Measurements from ENCODE around the gene PDE4DIP.
"Not testable (repeated sequence)": the region's sequence is repeated elsewhere in the genome, so short reads cannot be mapped to it uniquely, and the experiment has no call there.

The PDE4DIP gene

GRCh38 chr1:148921047-148921446, 76.8 kb downstream of the PDE4DIP start:
- not testable (repeated sequence) for DNase-seq

DNA sequence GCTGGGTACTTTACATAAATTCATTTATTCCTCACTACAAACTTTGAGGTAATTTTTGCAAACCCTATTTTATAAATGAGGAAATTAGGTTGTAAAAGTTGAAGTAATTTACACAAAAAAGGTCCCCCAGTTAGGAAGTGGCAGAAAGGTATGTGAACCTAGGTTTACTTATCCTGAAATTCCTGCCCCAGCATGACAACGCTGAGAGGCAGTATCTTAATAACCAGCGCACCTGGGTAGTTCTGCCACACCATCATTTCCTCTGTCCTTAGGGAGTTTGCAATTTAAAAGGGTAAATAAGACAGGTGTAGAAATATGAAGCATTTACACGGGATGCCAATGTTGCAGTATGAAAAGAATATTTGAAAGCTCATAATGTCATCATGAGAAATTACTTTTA, 79.6 kb downstream of the PDE4DIP start:
- DNase-seq = not testable (repeated sequence)

- DNase-seq = not testable (repeated sequence)
These were observed 83.4 kb downstream of the PDE4DIP start for GRCh38 chr1:148927645-148928044.

DNA sequence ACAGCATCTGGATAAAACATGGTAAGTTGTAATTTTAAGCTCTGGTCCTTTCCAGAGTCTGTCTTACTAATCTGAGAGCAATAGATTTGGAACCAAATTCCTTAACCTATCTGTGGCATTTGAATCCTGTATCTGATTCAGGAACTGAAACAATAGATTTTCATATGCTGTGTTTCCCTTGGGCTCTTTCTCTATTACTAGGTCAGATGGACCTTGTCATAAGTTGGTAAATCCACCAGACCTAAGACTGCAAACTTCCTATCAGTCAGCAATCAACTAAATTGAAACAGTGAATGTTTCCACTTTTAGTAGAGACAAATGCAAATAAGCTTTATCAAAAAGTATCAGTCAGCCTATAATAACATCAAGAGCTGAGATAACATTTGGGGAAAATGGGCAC, 85.0 kb downstream of the PDE4DIP start:
- DNase-seq = not testable (repeated sequence)

DNA sequence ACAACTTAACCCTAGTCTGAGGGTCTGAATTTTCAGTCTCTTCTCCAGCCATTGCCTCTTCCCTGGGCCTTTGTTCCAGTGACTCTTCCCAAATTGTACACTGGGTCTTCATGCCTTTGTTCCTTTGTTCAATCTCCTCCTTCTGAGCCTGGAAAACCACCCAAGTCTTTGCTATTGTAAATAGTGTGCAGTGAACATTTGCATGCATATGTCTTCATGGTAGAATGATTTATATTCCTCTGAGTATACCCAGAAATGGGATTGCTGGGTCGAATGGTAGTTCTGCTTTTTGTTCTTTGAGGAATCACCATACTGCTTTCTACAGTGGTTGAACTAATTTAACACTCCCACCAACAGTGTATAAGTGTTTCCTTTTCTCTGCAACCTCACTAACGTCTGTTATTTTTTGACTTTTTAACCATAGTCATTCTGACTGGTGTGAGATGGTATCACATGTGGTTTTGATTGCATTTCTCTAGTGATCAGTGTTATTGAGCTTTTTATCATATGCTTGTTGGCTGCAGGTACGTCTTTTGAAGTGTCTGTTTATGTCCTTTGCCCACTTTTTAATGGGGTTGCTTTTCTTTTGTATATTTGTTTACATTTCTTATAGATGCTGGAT, 91.3 kb downstream of the PDE4DIP start:
- DNase-seq = not testable (repeated sequence)

DNA sequence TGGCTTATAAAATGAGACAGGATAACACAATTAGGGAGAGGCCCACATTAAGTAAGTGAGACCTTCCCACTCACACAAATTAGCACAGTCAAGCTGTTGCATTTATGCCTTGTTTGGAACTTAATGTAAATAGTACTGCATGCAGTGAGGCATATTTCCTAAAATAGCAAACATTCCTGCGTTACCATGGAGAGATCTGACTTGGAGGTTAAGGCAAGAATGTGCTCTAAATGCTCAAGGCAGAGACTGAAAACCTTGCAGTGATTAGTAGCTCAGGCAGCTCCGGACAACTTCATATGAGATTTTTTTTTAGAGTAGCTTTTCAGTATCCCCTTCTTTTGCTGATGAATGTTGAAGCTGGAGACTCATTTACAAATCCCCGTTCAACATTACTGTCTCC, 98.7 kb downstream of the PDE4DIP start:
- not testable (repeated sequence) for DNase-seq

DNA sequence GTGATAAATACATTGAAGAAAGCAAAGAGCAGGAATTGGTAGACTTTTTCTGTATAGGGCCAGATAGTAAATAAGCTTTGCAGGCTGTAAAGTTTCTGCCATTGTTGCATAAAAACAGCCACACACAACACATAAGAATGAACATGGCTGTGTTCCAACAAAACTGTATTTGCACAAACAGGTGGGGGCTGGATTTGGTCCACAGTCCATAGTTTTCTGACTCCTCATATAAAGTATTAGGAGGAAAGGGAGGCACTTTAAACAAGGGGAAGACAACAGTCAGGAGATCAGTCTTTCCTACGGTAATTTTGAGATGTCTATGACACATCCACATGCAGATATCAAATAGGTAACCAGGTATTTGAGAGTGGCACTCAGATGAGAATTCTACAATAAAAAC, 100.9 kb downstream of the PDE4DIP start:
- DNase-seq = not testable (repeated sequence)

- DNase-seq = not testable (repeated sequence)
These were observed 104.5 kb downstream of the PDE4DIP start for GRCh38 chr1:148948768-148949167.

GRCh38 chr1:148951336-148952227, 107.4 kb downstream of the PDE4DIP start:
- peak; percentile 86 for DNase-seq

- not testable (repeated sequence) for DNase-seq
These were observed 108.2 kb downstream of the PDE4DIP start for GRCh38 chr1:148952253-148952937.

DNA sequence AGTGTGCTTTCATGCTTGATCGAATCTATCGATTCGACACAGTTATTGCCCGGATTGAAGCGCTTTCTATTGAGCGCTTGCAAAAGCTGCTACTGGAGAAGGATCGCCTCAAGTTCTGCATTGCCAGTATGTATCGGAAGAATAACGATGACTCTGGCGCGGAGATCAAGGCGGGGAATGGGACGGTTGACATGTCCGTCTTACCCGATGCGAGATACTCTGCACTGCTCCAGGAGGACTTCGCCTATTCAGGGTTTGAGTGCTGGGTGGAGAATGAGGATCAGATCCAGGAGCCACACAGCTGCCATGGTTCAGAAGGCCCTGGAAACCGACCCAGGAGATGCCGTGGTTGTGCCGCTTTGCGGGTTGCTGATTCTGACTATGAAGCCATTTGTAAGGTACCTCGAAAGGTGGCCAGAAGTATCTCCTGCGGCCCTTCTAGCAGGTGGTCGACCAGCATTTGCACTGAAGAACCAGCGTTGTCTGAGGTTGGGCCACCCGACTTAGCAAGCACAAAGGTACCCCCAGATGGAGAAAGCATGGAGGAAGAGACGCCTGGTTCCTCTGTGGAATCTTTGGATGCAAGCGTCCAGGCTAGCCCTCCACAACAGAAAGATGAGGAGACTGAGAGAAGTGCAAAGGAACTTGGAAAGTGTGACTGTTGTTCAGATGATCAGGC, 108.8 kb downstream of the PDE4DIP start:
- peak; percentile 2 for DNase-seq

DNA sequence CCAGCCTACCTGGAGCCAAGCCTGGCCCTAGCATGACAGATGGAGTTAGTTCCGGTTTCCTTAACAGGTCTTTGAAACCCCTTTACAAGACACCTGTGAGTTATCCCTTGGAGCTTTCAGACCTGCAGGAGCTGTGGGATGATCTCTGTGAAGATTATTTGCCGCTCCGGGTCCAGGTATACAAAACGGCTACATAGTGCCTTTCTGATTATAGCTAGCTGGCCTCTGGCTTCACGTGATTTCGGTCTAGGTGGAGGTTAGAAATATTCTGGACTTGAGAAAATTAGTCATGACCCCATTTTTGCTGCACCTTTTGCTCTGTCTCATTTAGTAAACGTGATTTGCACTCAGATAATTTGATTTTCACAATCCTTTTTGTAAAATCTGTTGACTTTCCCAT, 109.5 kb downstream of the PDE4DIP start:
- DNase-seq = not testable (repeated sequence)

- not testable (repeated sequence) for DNase-seq
These were observed 114.1 kb downstream of the PDE4DIP start for GRCh38 chr1:148958343-148958742.

GRCh38 chr1:148960212-148961000, 116.2 kb downstream of the PDE4DIP start:
- DNase-seq = not testable (repeated sequence)

- DNase-seq = not testable (repeated sequence)
These were observed 118.1 kb downstream of the PDE4DIP start for GRCh38 chr1:148962127-148962857.

- not testable (repeated sequence) for DNase-seq
These were observed 121.9 kb downstream of the PDE4DIP start for GRCh38 chr1:148966084-148966483.

DNA sequence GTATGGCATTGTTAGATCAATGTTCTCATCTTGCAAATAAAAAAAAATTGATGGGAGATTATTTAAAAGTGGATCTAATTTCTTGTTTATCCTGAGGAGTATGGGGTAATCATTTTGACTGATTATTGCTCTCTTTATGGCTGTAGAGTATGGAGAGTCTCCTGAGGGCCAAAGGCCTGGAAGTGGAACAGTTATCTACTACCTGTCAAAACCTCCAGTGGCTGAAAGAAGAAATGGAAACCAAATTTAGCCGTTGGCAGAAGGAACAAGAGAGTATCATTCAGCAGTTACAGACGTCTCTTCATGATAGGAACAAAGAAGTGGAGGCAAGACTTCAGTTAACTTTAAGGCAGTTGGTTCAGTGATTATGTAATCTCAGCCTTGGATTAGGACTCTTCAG, 123.4 kb downstream of the PDE4DIP start:
- not testable (repeated sequence) for DNase-seq

GRCh38 chr1:148968682-148969081, 124.5 kb downstream of the PDE4DIP start:
- DNase-seq = not testable (repeated sequence)

- not testable (repeated sequence) for DNase-seq
These were observed 124.9 kb downstream of the PDE4DIP start for GRCh38 chr1:148969126-148969525.

- DNase-seq = peak; percentile 67
These were observed 131.2 kb downstream of the PDE4DIP start for GRCh38 chr1:148975453-148975852.

GRCh38 chr1:148975866-148976537, 131.8 kb downstream of the PDE4DIP start:
- not testable (repeated sequence) for DNase-seq

Data from fibroblast of upper back skin (primary cell).